Measurements from ENCODE around the gene ADAMTS20. TPM values are rescaled to one million over a fixed set of nuclear protein-coding genes. Genes with fewer than 3 reads are reported as not detected.

Gene ADAMTS20
- not detected in 2 replicates for total RNA-seq

- Mint-ChIP-seq H3K4me3 (no peak within 1 kb of the TSS), H3K27me3 (ENCODE audit: insufficient read depth) (peaks cover 19% of the 10 kb centered on the region), H3K27ac (no peak within 1 kb of the TSS), H3K4me1 (ENCODE audit: low read depth) (no peaks in the 10 kb centered on the region), H3K9me3 (peaks cover 18% of the 10 kb centered on the region), H3K36me3 (ENCODE audit: low read depth) (no peaks in the 10 kb centered on the region)
- DNase-seq (ENCODE audit: low spot score), result no peak
- intact Hi-C loops (cut with micrococcal nuclease), result no loop called here
These were observed at the start of gene ADAMTS20 for GRCh38 chr12:43551971-43552559. ADAMTS20 (minus strand) TSS chr12:43552203; CDS start chr12:43551921, 282 bp downstream.

- peaks cover 3% of the 10 kb centered on the region for H3K27me3 Mint-ChIP-seq (ENCODE audit: insufficient read depth)
- H3K27ac Mint-ChIP-seq, result no peak overlapping the region
- H3K4me1 Mint-ChIP-seq (ENCODE audit: low read depth), result no peaks in the 10 kb centered on the region
- intact Hi-C loops (cut with micrococcal nuclease), result no loop called here
- no peaks in the 10 kb centered on the region for H3K9me3 Mint-ChIP-seq
- H3K36me3 Mint-ChIP-seq (ENCODE audit: low read depth), result no peaks in the 10 kb centered on the region
- H3K4me3 Mint-ChIP-seq, result no peak overlapping the region
- DNase-seq (ENCODE audit: low spot score), result no peak
These were observed 47.7 kb upstream of the ADAMTS20 start for GRCh38 chr12:43599708-43600107.

- Mint-ChIP-seq H3K4me3 (no peak overlapping the region), H3K4me1 (ENCODE audit: low read depth) (no peaks in the 10 kb centered on the region), H3K27ac (no peak overlapping the region), H3K27me3 (ENCODE audit: insufficient read depth) (peaks cover 3% of the 10 kb centered on the region), H3K9me3 (no peaks in the 10 kb centered on the region), H3K36me3 (ENCODE audit: low read depth) (no peaks in the 10 kb centered on the region)
- intact Hi-C loops (cut with micrococcal nuclease), result no loop called here
- no peak for DNase-seq (ENCODE audit: low spot score)
These were observed 47.1 kb upstream of the ADAMTS20 start for GRCh38 chr12:43599066-43599465.

DNA sequence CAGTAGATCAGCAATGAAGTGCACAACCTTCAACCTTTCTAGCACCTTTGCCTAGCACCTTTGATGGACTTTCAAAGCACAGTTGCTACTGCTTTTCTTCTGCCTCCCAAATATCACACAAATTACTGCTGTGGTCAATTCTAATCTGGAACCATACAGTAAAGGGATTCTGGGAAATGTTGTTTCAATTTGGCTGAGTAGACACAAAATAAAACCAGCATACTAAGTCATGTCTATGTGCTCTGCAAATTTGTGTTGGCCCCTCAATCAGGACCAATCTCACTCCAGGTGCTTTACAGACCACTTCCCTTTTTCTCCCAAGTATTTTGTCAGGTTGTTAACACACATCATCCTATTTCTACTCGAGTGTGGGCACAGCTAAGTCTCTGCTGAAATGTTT lies 38.3 kb upstream of the ADAMTS20 start:
- H3K27me3 Mint-ChIP-seq (ENCODE audit: insufficient read depth), result no peaks in the 10 kb centered on the region
- no peaks in the 10 kb centered on the region for H3K4me1 Mint-ChIP-seq (ENCODE audit: low read depth)
- no peak overlapping the region for H3K27ac Mint-ChIP-seq
- H3K9me3 Mint-ChIP-seq, result no peaks in the 10 kb centered on the region
- no peaks in the 10 kb centered on the region for H3K36me3 Mint-ChIP-seq (ENCODE audit: low read depth)
- no peak overlapping the region for H3K4me3 Mint-ChIP-seq
- DNase-seq (ENCODE audit: low spot score), result no peak
- intact Hi-C loops (cut with micrococcal nuclease), result no loop called here

GRCh38 chr12:43586646-43587245 lies 34.7 kb upstream of the ADAMTS20 start:
- Mint-ChIP-seq H3K4me1 (ENCODE audit: low read depth) (no peaks in the 10 kb centered on the region), H3K9me3 (no peaks in the 10 kb centered on the region), H3K27ac (no peak overlapping the region)

GRCh38 chr12:43585676-43586075 lies 33.7 kb upstream of the ADAMTS20 start:
- DNase-seq (ENCODE audit: low spot score), result no peak
- no peaks in the 10 kb centered on the region for H3K9me3 Mint-ChIP-seq
- no peaks in the 10 kb centered on the region for H3K4me1 Mint-ChIP-seq (ENCODE audit: low read depth)
- H3K4me3 Mint-ChIP-seq, result no peak overlapping the region
- no peaks in the 10 kb centered on the region for H3K27me3 Mint-ChIP-seq (ENCODE audit: insufficient read depth)
- intact Hi-C loops (cut with micrococcal nuclease), result no loop called here
- H3K27ac Mint-ChIP-seq, result no peak overlapping the region
- no peaks in the 10 kb centered on the region for H3K36me3 Mint-ChIP-seq (ENCODE audit: low read depth)

More at GRCh38 chr12:43586646-43587245, 34.7 kb upstream of the ADAMTS20 start:
- no peak for DNase-seq (ENCODE audit: low spot score)
- H3K4me3 Mint-ChIP-seq, result no peak overlapping the region
- H3K27me3 Mint-ChIP-seq (ENCODE audit: insufficient read depth), result no peaks in the 10 kb centered on the region
- no peaks in the 10 kb centered on the region for H3K36me3 Mint-ChIP-seq (ENCODE audit: low read depth)
- intact Hi-C loops (cut with micrococcal nuclease), result no loop called here

GRCh38 chr12:43580601-43581000 lies 28.6 kb upstream of the ADAMTS20 start:
- Mint-ChIP-seq H3K9me3 (no peaks in the 10 kb centered on the region), H3K4me3 (no peak overlapping the region), H3K27me3 (ENCODE audit: insufficient read depth) (peaks cover 2% of the 10 kb centered on the region), H3K27ac (no peak overlapping the region), H3K4me1 (ENCODE audit: low read depth) (no peaks in the 10 kb centered on the region), H3K36me3 (ENCODE audit: low read depth) (no peaks in the 10 kb centered on the region)
- intact Hi-C loops (cut with micrococcal nuclease), result no loop called here
- DNase-seq (ENCODE audit: low spot score), result no peak

- Mint-ChIP-seq H3K36me3 (ENCODE audit: low read depth) (no peaks in the 10 kb centered on the region), H3K9me3 (no peaks in the 10 kb centered on the region), H3K4me3 (no peak overlapping the region), H3K27ac (no peak overlapping the region), H3K4me1 (ENCODE audit: low read depth) (no peaks in the 10 kb centered on the region), H3K27me3 (ENCODE audit: insufficient read depth) (peaks cover 2% of the 10 kb centered on the region)
- intact Hi-C loops (cut with micrococcal nuclease), result no loop called here
- DNase-seq (ENCODE audit: low spot score), result no peak
These were observed 27.2 kb upstream of the ADAMTS20 start for GRCh38 chr12:43579206-43579605.

DNA sequence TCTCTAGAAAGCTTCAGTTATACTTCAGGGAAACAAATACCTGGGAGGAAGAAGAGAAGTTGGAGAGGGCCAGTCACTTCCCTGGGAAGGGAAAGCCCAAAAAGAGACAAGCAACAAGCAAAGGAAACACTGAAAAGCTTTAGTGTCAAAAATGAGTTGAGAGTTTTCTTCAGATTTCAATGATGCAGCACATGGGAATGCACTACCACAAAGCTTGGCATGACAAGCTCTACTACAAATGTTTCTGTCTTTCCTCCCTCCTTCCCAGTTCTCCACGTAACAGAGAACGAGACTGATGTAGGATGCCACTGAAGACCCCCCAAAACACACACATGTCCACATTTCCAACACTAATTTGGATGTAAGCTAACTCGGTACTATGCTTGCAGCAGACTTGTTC lies 26.8 kb upstream of the ADAMTS20 start:
- DNase-seq (ENCODE audit: low spot score), result no peak
- no peaks in the 10 kb centered on the region for H3K36me3 Mint-ChIP-seq (ENCODE audit: low read depth)
- H3K27me3 Mint-ChIP-seq (ENCODE audit: insufficient read depth), result peaks cover 2% of the 10 kb centered on the region
- H3K4me1 Mint-ChIP-seq (ENCODE audit: low read depth), result no peaks in the 10 kb centered on the region
- no peaks in the 10 kb centered on the region for H3K9me3 Mint-ChIP-seq
- no peak overlapping the region for H3K27ac Mint-ChIP-seq
- intact Hi-C loops (cut with micrococcal nuclease), result no loop called here
- no peak overlapping the region for H3K4me3 Mint-ChIP-seq

DNA sequence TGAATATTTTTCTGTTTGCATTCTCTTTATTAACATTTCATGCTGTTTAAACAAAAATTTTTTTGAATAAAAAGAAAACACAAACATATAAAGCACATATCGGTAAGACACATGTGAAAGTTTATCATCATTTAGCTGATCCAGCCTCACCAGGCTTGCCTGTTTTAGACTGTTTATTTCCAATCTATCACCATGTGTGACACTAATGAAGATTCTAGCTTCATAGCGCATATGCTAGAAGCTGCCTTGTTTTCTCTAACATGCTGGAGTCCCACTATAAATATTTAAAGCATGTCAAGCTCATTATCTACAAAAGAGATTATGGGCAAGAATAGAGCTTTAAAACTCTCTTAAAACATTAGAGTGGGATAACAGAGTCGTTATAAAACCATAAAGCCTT lies 25.4 kb upstream of the ADAMTS20 start:
- intact Hi-C loops (cut with micrococcal nuclease), result no loop called here
- Mint-ChIP-seq H3K4me1 (ENCODE audit: low read depth) (no peaks in the 10 kb centered on the region), H3K36me3 (ENCODE audit: low read depth) (no peaks in the 10 kb centered on the region), H3K27ac (no peak overlapping the region), H3K9me3 (peaks cover 5% of the 10 kb centered on the region), H3K27me3 (ENCODE audit: insufficient read depth) (peaks cover 2% of the 10 kb centered on the region), H3K4me3 (no peak overlapping the region)
- DNase-seq (ENCODE audit: low spot score), result no peak

- DNase-seq (ENCODE audit: low spot score), result no peak
- intact Hi-C loops (cut with micrococcal nuclease), result no loop called here
- Mint-ChIP-seq H3K27me3 (ENCODE audit: insufficient read depth) (peaks cover 2% of the 10 kb centered on the region), H3K27ac (no peak overlapping the region), H3K36me3 (ENCODE audit: low read depth) (no peaks in the 10 kb centered on the region), H3K4me1 (ENCODE audit: low read depth) (no peaks in the 10 kb centered on the region), H3K4me3 (no peak overlapping the region), H3K9me3 (peaks cover 5% of the 10 kb centered on the region)
These were observed 24.2 kb upstream of the ADAMTS20 start for GRCh38 chr12:43576162-43576561.

- Mint-ChIP-seq H3K27ac (no peak overlapping the region), H3K4me3 (no peak overlapping the region), H3K4me1 (ENCODE audit: low read depth) (no peaks in the 10 kb centered on the region), H3K36me3 (ENCODE audit: low read depth) (no peaks in the 10 kb centered on the region), H3K27me3 (ENCODE audit: insufficient read depth) (no peaks in the 10 kb centered on the region), H3K9me3 (peaks cover 5% of the 10 kb centered on the region)
- intact Hi-C loops (cut with micrococcal nuclease), result no loop called here
- DNase-seq (ENCODE audit: low spot score), result no peak
These were observed 19.9 kb upstream of the ADAMTS20 start for GRCh38 chr12:43571885-43572284.

DNA sequence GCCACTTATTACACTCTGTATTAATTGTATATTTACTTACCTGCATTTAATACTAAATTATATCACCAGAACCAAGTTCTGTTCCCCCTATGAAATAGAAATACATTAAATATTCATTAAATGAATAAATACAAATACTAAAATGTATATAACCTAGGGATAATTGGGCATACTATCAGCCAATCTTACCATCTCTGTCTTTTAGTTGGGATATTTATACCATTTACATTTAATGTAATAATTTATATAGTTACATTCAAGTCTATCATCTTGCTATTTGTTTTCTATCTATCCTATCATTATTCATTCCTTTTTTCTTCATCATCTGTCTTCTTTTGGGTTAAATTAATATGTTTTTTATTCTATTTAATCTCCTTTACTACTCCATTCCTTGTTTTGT lies 4.1 kb upstream of the ADAMTS20 start:
- peaks cover 36% of the 10 kb centered on the region for H3K9me3 Mint-ChIP-seq
- peaks cover 16% of the 10 kb centered on the region for H3K27me3 Mint-ChIP-seq (ENCODE audit: insufficient read depth)
- H3K27ac Mint-ChIP-seq, result no peak overlapping the region
- intact Hi-C loops (cut with micrococcal nuclease), result no loop called here
- H3K4me1 Mint-ChIP-seq (ENCODE audit: low read depth), result no peaks in the 10 kb centered on the region
- DNase-seq (ENCODE audit: low spot score), result no peak
- H3K36me3 Mint-ChIP-seq (ENCODE audit: low read depth), result no peaks in the 10 kb centered on the region
- no peak overlapping the region for H3K4me3 Mint-ChIP-seq

All from activated T-helper 1 cell treated with anti-CD3 and anti-CD28 coated beads, Interleukin-12 subunit alpha, Interleukin-12 subunit beta, Interleukin-2, Interleukin-4 antibody, amounts not matched to agents 30 ng/mL and 10 ng/mL and 1 ng/mL, durations not matched to agents 14 hours and 24 hours and 36 hours (primary cell).